IMR-90 (cell line): Measurements from ENCODE around the gene TRAF3IP1. TPM values are rescaled to one million over a fixed set of nuclear protein-coding genes. Genes with fewer than 3 reads are reported as not detected.
"Not testable (repeated sequence)": the region's sequence is repeated elsewhere in the genome, so short reads cannot be mapped to it uniquely, and the experiment has no call there.

Experiments used
- ATAC-seq: fragments of 200-7000 bp; cut with Tn5 transposase; 2 replicates; pipeline ENCODE4 v1.9.1; 2020; ENCODE audit warnings: low read depth, mild to moderate bottlenecking, moderate library complexity
- BruUV-seq: library from RNA; stranded (reverse); fragments of 400-500 nt; replicated peaks from 2 replicates; lab custom pipeline; 2021; lab: Mats Ljungman, UMichigan
- CTCF ChIA-PET: fragments of 300-600 bp; formaldehyde crosslinking; extraction: SDS; loops from one replicate; lab custom pipeline; 2021; ENCODE audit warnings: antibody characterized with exemption; lab: Yijun Ruan, JAX
- POLR2A ChIA-PET: fragments of 300-600 bp; sonication (Branson Sonifier 250); formaldehyde crosslinking; loops from one replicate; lab custom pipeline; 2022; ENCODE audit warnings: antibody characterized with exemption; ENCODE audit not compliant: unreplicated experiment; lab: Charles Lee
- DNase-seq: peaks from one replicate; pipeline ENCODE4 v3.0.0; 2013
- H2AFZ ChIP-seq: replicated peaks from 2 replicates; pipeline ENCODE3; 2013; ENCODE audit warnings: low read length, mild to moderate bottlenecking; ENCODE audit not compliant: poor library complexity
- H2AK5ac ChIP-seq: 2 replicates; pipeline ENCODE4 v1.6.1; 2013; ENCODE audit warnings: low read depth, low read length, inconsistent platforms
- H2AK9ac ChIP-seq: replicated peaks from 2 replicates; pipeline ENCODE3; 2013; ENCODE audit warnings: mild to moderate bottlenecking, low read depth, low read length, moderate library complexity; ENCODE audit not compliant: poor library complexity
- H2BK120ac ChIP-seq: 2 replicates; pipeline ENCODE4 v1.6.1; 2013; ENCODE audit warnings: low read depth, low read length, inconsistent platforms
- H2BK15ac ChIP-seq: 3 replicates; pipeline ENCODE4 v1.6.1; 2013; ENCODE audit warnings: low read depth, low read length, inconsistent platforms
- H2BK20ac ChIP-seq: 2 replicates; pipeline ENCODE4 v1.6.1; 2013; ENCODE audit warnings: low read depth, mild to moderate bottlenecking, inconsistent platforms, low read length, moderate library complexity
- H2BK5ac ChIP-seq: 2 replicates; pipeline ENCODE4 v1.6.1; 2013; ENCODE audit warnings: mild to moderate bottlenecking, low read depth, low read length, inconsistent platforms; ENCODE audit not compliant: poor library complexity, severe bottlenecking
- H3K14ac ChIP-seq: replicated peaks from 2 replicates; pipeline ENCODE4 v1.6.1; 2013; ENCODE audit warnings: low read depth, low read length, inconsistent platforms
- H3K18ac ChIP-seq: 2 replicates; pipeline ENCODE4 v1.6.1; 2013; ENCODE audit warnings: low read depth, low read length, control low read depth
- H3K23ac ChIP-seq: 2 replicates; pipeline ENCODE4 v1.6.1; 2013; ENCODE audit warnings: low read depth, low read length, inconsistent platforms
- H3K27ac ChIP-seq: 2 replicates; pipeline ENCODE4 v1.5.1; 2013; ENCODE audit warnings: mild to moderate bottlenecking, control low read depth, low read length; ENCODE audit not compliant: insufficient read depth
- H3K27me3 ChIP-seq: 2 replicates; pipeline ENCODE4 v1.6.1; 2013; ENCODE audit warnings: low read length; ENCODE audit not compliant: control insufficient read depth, insufficient read depth
- H3K36me3 ChIP-seq: 2 replicates; pipeline ENCODE4 v1.6.1; 2013; ENCODE audit warnings: low read length, mixed read lengths; ENCODE audit not compliant: control insufficient read depth, insufficient read depth
- H3K4ac ChIP-seq: 2 replicates; pipeline ENCODE4 v1.6.1; 2013; ENCODE audit warnings: low read depth, low read length, inconsistent platforms
- H3K4me1 ChIP-seq: 2 replicates; pipeline ENCODE4 v1.6.1; 2013; ENCODE audit warnings: low read length, mixed read lengths; ENCODE audit not compliant: control insufficient read depth, insufficient read depth
- H3K4me2 ChIP-seq: 2 replicates; pipeline ENCODE4 v1.6.1; 2013; ENCODE audit warnings: low read depth, mild to moderate bottlenecking, control low read depth, low read length, moderate library complexity
- H3K4me3 ChIP-seq: 2 replicates; pipeline ENCODE4 v1.5.1; 2013; ENCODE audit warnings: low read depth, mild to moderate bottlenecking, control low read depth, low read length, moderate library complexity; ENCODE audit not compliant: insufficient read depth
- H3K56ac ChIP-seq: 2 replicates; pipeline ENCODE4 v1.6.1; 2013; ENCODE audit warnings: low read length, inconsistent platforms; ENCODE audit not compliant: insufficient read depth; ENCODE audit errors: extremely low read depth
- H3K79me1 ChIP-seq, 2 experiments: 2 replicates each; pipeline ENCODE4 v1.6.1; 2013; ENCODE audit warnings: low read length in 2 of 2, inconsistent platforms in 1 of 2, low read depth in 1 of 2
- H3K9ac ChIP-seq: 2 replicates; pipeline ENCODE4 v1.6.1; 2013; ENCODE audit warnings: low read depth, low read length, control low read depth
- H3K9me1 ChIP-seq: 2 replicates; pipeline ENCODE4 v1.6.1; 2013; ENCODE audit warnings: low read length, inconsistent platforms; ENCODE audit not compliant: insufficient read depth
- H3K9me3 ChIP-seq: 2 replicates; pipeline ENCODE4 v1.6.1; 2013; ENCODE audit warnings: low read length; ENCODE audit not compliant: control insufficient read depth, insufficient read depth
- H4K20me1 ChIP-seq: 2 replicates; pipeline ENCODE4 v1.6.1; 2013; ENCODE audit warnings: low read length, inconsistent platforms; ENCODE audit not compliant: insufficient read depth
- H4K5ac ChIP-seq: 2 replicates; pipeline ENCODE4 v1.6.1; 2013; ENCODE audit warnings: mild to moderate bottlenecking, low read depth, low read length, control low read depth
- H4K8ac ChIP-seq, 2 experiments: 2 replicates each; pipeline ENCODE4 v1.6.1; 2013; ENCODE audit warnings: low read depth in 2 of 2, low read length in 2 of 2, control low read depth in 1 of 2, inconsistent platforms in 1 of 2
- H4K91ac ChIP-seq: 2 replicates; pipeline ENCODE4 v1.6.1; 2013; ENCODE audit warnings: low read depth, low read length, inconsistent platforms; ENCODE audit not compliant: insufficient read depth
- WGBS, 2 experiments: methylation state at CpG; one replicate each; pipeline versions ENCODE4 v1.1.5 to v1.1.7; 2013; ENCODE audit warnings: missing lambda C conversion rate in 2 of 2; ENCODE audit not compliant: insufficient read length in 1 of 2; ENCODE audit errors: extremely low coverage in 2 of 2; 5-methylcytosine and 5-hydroxymethylcytosine counted together
- dilution Hi-C: fragments of 300-500 bp; cut with HindIII; formaldehyde crosslinking; loops from one replicate; pipeline ENCODE4 v1.14.3; 2018; ENCODE audit warnings: low sequenced_read_pairs; ENCODE audit not compliant: unreplicated experiment
- in situ Hi-C: fragments of 300-500 bp; cut with MboI; formaldehyde crosslinking; loops from 3 replicates; pipeline ENCODE4 v1.14.3; 2019; ENCODE audit warnings: low sequenced_read_pairs, inconsistent platforms, mixed read lengths
- intact Hi-C: fragments of 100-400 bp; cut with micrococcal nuclease; formaldehyde crosslinking; loops from 2 replicates; pipeline ENCODE4 v1.10.0; 2022
- polyA plus RNA-seq, 3 experiments: library from polyadenylated mRNA; depleted of rRNA; stranded (reverse); fragments of >200 nt; gene quantifications; 2 replicates each; pipeline ENCODE4 v1.2.3, GENCODE V29; 2012; ENCODE audit warnings: low replicate concordance in 1 of 3
- total RNA-seq: library from RNA; depleted of rRNA; stranded (reverse); fragments of >200 nt; gene quantifications from 2 replicates; pipeline ENCODE4 v1.2.3, GENCODE V29; 2012

TRAF3IP1 gene
- total and polyA plus RNA-seq, 2 of the 4 experiments (the other 2 are of a cell fraction), result 5.9 to 8.3 TPM

- 51% methylated on average over 6 of the region's 8 CpGs; no CpG with 5 or more reads in 1 of the 2 experiments for WGBS, 2 experiments
- H4K20me1 ChIP-seq, H3K79me1 ChIP-seq, H3K14ac ChIP-seq, dilution Hi-C loops, H2BK120ac ChIP-seq, H3K4me3 ChIP-seq, H2AFZ ChIP-seq, BruUV-seq, H2AK5ac ChIP-seq, H2BK20ac ChIP-seq, H2BK15ac ChIP-seq, H4K91ac ChIP-seq, H3K23ac ChIP-seq, H2AK9ac ChIP-seq, H3K4me1 ChIP-seq, H4K5ac ChIP-seq, intact Hi-C loops, H3K9me1 ChIP-seq, H3K4ac ChIP-seq, POLR2A ChIA-PET, H3K9me3 ChIP-seq, H3K18ac ChIP-seq, H3K9ac ChIP-seq, CTCF ChIA-PET, H3K4me2 ChIP-seq, H3K56ac ChIP-seq, in situ Hi-C loops, H3K27me3 ChIP-seq, H3K27ac ChIP-seq, H2BK5ac ChIP-seq, H4K8ac ChIP-seq, DNase-seq, ATAC-seq: not testable (repeated sequence)
- peaks cover 27% of the 10 kb centered on the region for H3K36me3 ChIP-seq
Measured at GRCh38 chr2:238271686-238272085, 48.6 kb upstream of the TRAF3IP1 start.
